Activated CD4-positive, alpha-beta T cell treated with anti-CD3 and anti-CD28 coated beads for 1 hour (primary cell): ENCODE results near the gene PFKFB3.
"Not testable (repeated sequence)": the region's sequence is repeated elsewhere in the genome, so short reads cannot be mapped to it uniquely, and the experiment has no call there.

Experiments
- DNase-seq: peaks from one replicate; pipeline ENCODE4 v3.0.0-alpha.2; 2020

PFKFB3 gene

DNA sequence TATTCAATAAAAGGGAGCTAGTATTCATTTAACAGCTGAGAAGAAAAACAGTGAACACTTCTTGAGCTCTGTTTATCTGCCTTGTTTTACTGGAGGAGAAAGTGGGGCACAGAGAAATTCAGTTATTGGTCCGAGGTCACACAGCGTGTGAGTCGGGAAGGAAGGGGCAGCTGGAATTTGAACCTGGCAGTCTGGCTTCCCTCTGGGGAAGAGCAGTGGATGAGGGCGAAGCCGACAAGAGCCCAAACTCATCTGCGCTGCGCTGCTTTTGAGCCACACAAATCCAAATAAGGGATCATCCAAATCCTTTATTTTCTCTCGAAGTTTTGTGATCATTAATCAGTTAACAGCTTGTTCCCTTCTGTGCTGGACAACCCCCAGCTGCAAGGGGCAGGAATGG is 23.7 kb upstream of the PFKFB3 start:
- no peak for DNase-seq

DNA sequence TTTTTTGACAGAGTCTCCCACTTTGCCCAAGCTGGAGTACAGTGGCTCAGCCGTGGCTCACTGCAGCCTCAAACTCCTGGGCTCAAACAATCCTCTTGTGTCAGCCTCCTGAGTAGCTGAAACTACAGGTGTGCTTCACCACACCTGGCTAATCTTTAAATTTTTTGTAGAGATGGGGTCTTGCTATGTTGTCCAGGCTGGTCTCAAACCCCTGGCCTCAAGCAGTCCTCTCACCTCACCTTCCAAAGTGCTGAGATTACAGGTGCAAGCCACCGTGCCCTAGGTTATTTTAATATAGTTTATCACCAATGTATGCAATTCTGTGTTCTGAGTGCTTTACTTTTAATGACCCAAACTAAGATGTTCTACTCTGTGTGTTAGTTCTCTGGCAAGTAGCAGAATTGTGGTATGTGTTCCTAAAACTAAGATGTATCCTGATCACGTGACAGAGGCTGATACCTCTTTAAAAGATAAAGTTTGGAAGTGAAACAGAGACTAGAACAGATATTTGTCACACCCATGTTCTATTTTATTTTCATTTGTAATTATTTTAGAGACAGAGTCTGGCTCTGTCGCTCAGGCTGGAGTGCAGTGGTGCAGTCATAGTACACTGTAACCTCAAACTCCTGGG is 22.1 kb upstream of the PFKFB3 start:
- DNase-seq = no peak

DNA sequence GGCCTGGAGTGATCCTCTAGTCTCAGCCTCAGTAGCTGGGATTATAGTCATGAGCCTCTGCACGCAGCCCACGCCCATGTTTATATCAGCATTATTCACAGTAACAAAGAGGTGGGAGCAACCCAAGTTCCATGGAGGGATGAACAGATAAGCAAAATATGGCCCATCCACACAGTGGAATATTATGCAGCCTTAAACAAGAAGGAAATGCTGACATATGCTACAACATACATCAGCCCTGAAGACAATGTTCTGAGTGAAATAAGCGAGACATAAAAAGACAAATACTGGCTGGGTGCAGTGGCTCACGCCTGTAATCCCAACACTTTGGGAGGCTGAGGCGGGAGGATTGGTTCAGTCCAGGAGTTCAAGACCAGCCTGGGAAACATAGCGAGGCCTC is 21.5 kb upstream of the PFKFB3 start:
- no peak for DNase-seq

GRCh38 chr10:6182454-6183098 is 20.2 kb upstream of the PFKFB3 start:
- no peak for DNase-seq

DNA sequence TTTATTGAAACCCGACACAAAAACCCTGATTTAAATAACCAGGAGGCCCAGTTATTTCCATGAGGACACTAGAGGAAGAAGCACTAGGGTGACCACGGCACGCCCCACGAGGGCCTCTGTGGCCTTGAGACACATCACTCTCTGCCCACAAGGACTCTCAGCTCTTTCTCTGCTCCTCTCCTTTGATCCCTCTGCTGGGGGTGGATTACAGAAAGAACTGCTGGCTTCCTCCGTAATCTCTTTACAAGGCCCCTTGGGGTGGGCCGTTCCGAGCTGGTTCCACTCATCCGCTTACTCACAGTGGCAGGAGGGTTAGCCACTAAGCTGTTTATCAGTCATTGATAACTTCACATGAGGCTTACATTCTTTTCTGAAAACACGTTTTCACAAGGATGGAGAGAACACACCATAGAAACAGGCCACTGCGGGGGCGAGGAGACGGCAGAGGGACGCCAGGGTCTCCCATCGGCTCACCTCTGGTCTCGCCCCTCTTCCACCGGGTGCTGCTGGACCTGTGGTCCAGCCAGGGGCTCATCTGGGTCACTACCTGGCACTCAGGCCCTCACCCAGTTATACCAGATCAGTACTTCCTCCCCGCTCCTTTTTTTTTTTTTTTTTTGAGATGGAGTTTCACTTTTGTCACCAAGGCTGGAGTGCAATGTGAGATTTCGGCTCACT is 17.6 kb upstream of the PFKFB3 start:
- DNase-seq = no peak

DNA sequence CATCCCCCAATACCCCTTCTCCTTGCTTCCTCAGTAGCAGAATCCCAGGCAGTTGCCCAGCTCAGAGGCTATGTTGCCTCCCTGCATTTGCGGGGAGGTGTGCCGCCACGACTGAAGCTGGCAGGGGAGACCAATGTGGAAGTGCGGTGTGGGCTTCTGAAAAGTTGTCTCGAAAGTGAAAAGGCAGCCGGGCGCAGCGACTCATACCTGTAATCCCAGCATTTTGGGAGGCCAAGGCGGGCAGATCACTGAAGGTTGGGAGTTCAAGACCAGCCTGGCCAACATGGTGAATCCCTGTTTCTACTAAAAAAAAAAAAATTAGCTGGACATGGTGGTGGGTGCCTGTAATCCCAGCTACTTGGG is 15.9 kb upstream of the PFKFB3 start:
- DNase-seq = no peak

DNA sequence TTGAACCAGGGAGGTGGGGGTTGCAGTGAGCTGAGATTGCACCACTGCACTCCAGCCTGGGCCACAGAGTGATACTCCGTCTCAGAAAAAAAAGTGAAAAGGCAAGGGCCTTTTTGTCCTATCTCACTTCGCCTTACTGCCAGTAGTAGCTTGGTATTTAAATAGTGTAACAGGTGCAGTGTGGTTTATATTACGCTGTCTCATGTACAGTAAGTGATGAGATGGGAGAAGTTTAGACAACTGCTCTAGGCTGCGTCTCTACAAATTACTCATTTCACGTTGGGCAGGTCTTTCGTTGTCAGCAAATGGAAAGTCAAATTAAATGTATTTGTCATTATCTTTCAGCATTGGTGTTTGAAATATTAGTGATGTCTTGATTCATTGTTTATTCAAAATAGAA is 15.5 kb upstream of the PFKFB3 start:
- no peak for DNase-seq

GRCh38 chr10:6190033-6190432 is 12.7 kb upstream of the PFKFB3 start:
- not testable (repeated sequence) for DNase-seq

DNA sequence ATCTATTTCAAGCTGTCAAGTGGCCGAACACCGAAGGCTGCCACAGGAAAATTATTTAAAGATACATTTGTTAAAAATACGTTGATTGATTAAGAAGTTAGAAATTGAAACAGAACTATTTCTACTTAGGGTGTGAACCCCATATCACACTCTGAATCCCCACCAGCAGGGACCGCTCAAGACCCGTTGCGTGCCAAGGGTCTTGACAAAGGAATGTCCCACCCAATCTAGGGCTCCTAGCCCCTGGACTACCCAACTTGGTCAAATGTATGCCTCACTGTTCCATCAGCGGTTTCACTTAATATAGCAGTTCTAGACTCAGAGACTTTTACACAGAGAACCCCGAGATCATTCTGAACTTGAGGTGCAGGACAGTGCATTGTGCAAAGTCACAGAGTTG is 11.6 kb upstream of the PFKFB3 start:
- DNase-seq = no peak

DNA sequence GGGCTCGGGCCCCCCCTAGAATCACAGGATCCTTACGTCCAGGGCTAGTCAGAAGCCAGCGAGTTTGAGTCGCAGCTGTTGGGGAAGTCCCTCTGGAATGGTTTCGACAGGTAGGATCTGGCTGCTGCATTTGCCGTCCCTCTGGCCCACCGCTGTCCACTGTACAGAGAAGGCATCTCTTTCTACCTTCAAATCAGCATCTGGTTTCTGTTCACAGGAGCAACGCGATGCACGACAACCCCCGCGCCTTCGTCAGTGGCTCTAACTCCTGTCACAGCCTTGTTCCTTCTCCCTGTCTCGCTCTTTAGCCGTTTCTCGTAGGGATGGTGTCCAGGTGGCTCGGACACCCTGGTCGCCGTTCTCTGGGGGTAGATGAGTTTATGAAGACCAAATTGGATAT is 11.2 kb upstream of the PFKFB3 start:
- no peak for DNase-seq

DNA sequence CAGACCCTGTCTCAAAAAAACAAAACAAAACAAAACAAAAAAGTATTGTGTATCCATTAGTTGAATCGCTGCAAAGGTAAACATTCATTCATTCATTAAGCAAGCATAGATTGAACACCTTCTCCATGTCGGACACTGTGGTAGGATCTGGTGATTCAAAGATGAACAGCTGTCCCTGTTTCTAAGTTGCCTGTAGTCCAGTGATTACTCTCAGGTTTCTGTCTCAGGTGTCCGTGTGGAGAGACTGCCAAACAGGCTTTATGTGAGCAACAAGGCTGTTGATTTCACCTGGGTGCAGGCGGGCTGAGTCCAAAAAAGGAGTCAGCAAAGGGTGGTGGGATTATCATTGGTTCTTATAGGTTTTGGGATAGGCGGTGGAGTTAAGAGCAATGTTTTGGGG is 9.4 kb upstream of the PFKFB3 start:
- DNase-seq = not testable (repeated sequence)

DNA sequence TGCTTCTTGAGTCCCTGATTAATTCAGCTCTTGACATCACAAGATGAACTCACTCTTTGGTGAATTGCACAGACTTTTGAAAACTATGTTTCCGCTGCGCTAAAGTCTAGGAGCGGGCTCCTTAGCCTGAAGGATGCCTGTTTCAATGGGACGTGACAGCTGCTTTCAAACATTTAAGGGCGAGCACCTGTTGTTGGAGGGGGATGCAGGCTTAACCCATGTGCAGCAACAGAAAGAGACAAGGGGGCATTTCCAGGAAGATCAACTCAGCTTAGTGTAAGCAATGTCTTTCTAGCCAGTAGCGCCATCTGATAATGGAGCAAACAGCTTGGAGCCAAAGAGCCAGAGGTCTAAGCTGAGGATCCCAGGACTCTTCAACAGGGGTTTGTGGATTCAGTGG is 8.4 kb upstream of the PFKFB3 start:
- no peak for DNase-seq

DNA sequence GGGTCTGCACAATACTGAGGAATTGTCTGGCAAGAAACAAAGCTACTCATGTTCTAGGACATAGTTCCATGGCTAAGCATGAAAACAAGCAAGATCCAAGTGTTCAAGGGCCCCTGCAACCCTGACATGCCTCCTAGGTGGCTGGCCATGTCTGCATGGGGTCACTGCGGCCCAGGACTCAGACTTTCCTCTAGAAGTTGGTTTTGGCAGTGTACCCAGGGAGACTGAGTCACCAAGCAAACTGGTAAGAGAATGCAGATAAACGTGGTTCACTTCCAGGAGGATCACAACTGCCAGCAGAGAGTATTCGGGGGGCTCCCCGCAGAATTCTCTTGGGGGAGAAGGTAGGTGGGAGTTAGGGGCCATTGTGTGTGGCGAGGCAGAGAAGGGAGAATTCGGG is 7.4 kb upstream of the PFKFB3 start:
- no peak for DNase-seq

GRCh38 chr10:6195846-6196245 is 6.9 kb upstream of the PFKFB3 start:
- DNase-seq = no peak

DNA sequence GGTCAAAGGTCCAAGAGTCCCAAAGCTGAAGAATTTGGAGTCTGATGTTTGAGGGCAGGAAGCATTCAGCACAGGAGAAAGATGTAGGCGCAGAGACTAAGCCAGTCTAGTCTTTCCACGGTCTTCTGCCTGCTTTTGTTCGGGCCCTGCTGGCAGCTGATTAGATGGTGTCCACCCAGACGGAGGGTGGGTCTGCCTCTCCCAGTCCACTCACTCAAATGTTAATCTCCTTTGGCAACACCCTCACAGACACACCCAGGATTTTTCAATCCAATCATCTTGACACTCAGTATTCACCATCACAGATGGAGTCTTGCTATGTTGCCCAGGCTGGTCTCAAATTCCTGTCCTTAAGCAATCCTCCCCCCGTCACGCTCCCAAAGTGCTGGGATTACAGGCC is 6.2 kb upstream of the PFKFB3 start:
- not testable (repeated sequence) for DNase-seq

- no peak for DNase-seq
Measured at GRCh38 chr10:6197321-6197720, 5.4 kb upstream of the PFKFB3 start.

DNA sequence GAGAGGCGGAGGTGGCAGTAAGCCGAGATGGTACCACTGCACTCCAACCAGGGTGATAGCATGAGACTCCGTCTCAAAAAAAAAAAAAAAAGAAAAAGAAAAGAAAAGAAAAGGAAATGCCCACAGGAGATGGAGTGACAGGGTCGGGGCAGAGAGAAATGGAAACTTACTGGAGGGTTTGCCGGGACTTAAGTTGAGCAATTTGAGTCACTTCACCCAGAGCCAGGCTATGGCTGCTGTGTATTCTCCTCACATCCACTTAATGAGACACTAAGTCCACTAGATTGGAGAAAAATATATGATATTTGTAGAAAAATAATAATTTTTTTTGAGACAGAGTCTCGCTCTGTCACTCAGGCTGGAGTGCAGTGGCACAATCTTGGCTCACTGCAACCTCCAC is 4.6 kb upstream of the PFKFB3 start:
- no peak for DNase-seq

DNA sequence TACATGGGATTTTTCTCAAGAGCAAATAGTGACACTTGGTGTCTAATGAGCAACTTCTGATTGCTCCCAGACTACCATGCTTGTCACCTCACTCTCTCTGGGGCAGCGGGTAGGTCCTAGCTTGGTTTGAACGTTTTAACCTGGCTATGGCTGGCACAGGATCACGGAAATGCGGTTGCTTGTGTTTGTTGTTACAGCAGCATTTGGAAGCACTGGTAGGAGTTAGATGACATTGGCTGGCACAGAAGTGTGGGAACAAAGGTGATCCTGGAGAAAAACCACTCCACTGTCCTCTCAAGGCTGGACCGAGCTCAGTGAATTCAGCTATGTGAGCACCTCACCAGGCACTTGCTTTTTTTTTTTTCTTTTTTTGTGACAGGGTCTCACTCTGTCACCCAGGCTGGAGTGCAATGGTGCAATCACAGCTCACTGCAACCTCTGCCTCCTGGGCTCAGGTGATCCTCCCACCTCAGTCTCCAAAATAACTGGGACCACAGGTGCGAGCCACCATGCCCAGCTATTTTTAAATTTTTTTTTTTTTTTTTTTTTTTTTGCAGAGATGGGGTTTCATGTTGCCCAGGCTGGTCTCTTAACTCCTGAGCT is 3.5 kb upstream of the PFKFB3 start:
- no peak for DNase-seq

- no peak for DNase-seq
Measured at GRCh38 chr10:6200440-6200733, 2.3 kb upstream of the PFKFB3 start.

GRCh38 chr10:6200734-6201515 is 1.8 kb upstream of the PFKFB3 start:
- DNase-seq = no peak

GRCh38 chr10:6201516-6201975 is 1.2 kb upstream of the PFKFB3 start:
- DNase-seq = peak; percentile 77

GRCh38 chr10:6202098-6202683 is 541 bp upstream of the PFKFB3 start:
- DNase-seq = no peak
